Inferior parietal cortex (tissue), 1 donor: ENCODE data around the gene IFITM10.
"Not testable (repeated sequence)": the region's sequence is repeated elsewhere in the genome, so short reads cannot be mapped to it uniquely, and the experiment has no call there.

Source experiments
- DNase-seq: peaks from one replicate; pipeline ENCODE4 v3.0.0-alpha.2; 2016; ENCODE audit errors: extremely low spot score

Gene IFITM10

DNA sequence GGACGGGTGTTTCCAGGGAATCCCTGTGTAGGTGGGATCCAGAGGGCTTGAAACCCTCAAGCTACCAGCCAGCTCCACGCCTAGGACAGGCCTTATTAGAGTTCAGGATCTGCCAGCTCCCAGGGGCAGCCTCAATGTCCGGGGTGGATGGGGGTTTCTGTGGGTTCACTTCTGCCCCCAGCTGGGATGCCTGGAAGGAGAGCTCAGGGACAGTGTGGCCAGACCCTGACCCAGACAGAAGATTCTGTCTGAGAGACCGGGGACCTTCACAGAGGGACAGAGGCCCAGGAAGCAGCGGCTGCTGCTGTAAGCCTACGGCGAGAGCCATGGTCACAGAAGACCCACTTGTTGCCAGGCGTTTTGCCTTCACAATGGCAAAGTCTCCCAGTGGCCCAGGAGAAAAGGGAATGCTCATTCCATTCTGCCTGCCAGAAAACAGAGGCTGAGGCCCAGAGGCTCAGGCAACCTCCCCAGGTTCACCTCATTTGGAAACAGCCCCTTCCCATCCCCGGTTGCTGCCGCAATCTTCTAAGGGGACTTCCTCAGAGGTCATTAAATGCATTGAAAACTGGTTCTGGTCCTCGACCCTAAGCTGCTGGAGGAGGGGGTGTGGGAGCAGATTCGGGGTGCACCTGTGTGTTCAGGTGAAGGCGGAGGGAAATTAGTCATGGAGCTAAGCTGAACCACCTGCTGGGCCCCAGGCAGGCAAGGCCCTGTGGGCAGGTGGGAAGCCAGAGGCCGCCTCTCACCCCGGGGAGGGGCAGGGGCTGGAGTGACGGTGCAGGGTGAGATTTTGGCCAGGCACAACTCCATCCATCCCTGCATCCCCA, 58.3 kb downstream of the IFITM10 start:
- no peak for DNase-seq

- no peak for DNase-seq
These were observed 59.1 kb downstream of the IFITM10 start for GRCh38 chr11:1691026-1691877.

DNA sequence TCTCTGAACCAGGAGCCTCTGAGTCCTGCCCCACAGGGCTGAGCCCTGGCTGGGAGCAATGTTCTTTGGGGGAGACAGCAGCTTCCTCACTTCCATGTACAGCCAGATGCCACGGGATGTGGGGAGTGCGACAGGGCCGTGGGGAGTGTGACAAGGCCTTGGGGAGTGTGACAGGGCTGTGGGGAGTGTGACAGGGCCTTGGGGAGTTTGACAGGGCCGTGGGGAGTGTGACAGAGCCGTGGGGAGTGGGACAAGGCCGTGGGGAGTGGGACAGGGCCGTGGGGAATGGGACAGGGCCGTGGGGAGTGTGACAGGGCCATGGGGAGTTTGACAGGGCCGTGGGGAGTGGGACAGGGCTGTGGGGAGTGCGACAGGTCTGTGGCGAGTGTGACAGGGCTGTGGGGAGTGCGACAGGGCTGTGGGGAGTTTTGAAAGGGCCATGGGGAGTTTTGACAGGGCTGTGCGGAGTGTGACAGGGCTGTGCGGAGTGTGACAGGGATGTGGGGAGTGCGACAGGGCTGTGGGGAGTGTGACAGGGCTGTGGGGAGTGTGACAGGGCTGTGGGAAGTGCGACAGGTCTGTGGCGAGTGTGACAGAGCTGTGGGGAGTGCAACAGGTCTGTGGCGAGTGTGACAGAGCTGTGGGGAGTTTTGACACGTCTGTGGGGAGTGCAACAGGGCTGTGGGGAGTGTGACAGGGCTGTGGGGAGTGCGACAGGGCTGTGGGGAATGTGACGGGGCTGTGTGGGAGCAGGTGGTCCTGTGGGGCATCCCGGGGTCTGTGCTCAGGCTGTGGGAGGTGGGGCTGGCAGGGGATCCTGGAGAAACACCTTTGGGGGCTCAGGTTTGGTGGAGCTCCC, 60.0 kb downstream of the IFITM10 start:
- DNase-seq = no peak

DNA sequence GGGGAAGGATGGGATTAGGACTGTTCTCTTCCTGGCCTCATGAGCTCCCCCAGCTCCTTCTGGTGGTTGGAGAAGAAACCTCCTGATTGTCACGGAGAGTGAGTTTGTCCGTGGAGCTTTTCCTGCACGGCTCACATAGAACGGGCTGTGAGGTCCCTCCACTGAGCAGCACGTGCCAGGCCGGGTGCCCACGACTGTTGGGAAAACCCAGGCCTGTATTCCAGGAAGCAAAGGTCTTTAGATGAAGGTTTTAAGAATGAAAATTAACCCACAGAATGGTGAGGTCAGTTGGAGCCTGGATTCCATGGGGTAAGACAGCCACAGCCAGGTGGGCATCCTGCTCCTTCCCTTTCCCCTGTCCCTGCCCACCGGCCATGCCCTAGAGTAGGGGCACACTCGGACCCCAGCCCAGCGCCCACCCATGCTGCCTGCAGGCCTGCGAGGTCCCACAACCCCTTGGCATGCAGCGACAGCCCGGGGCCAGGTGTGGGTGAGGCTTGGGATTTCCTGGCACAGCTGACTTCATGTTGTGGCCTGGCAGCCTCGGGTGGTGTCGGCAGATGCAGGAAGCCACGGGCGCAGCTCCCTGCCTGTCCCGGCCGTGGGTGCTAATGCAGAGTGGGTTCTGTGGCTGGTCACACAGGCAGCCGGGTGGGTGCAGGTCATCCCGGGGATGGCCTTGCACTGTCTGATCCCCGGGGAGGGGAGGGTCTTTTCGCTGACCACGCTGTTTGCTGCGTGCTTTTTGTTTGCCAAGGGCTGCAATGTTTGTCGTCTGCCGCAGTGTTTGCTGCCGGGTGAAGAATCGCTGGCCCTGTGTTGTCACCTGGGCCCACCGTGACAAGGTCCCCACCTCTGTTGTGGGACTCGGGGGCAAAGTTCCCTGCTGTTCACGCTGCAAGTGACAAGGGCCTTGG, 60.9 kb downstream of the IFITM10 start:
- DNase-seq = not testable (repeated sequence)

DNA sequence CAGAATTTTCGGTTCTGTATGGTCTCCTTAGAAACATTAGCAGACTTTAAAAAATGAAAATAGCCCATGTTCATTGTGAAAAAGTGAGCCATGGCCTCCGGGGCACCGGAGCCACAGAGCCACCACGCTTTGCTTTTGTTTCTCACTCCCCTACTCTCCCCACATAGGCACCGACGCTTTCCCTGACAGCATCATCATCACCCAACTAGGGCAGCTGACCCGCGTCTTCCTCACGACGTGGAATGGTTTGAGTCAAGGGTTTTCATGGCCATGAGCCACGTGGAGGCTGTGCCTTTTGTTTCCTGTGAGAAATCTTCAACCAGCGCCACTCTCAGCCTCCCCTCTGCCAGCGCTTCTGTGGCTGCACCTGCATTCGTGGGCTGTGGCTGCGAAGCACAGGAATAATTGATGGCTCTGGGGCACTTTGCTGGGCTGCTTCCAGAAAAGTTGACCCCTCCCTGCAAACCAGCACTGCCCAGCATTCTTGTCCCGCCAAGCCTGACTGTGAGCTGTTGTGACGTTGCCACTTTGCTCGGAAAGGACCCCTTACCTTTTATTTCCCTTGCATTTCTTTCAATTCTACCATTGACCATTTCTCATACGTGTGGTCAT, 62.0 kb downstream of the IFITM10 start:
- not testable (repeated sequence) for DNase-seq

DNA sequence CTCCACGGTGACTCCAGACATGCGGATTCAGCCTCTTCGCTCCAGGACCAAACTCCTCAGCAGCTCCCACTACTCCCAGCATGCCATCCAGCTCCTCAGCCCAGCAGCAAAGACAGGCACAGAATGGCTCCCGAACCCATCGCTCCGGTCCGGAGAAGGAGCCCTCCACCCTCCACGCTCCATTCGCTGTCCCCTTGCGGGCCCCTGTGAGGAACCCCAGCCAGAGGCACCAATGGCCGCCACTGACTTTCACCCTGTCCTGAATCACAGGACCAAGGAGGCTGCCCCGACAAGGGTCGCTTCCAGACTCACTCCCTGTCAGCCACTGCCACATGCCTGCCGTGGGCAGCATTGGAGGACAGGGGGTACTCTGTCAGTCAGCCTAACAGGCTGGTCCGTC, 64.2 kb downstream of the IFITM10 start:
- DNase-seq = not testable (repeated sequence)

DNA sequence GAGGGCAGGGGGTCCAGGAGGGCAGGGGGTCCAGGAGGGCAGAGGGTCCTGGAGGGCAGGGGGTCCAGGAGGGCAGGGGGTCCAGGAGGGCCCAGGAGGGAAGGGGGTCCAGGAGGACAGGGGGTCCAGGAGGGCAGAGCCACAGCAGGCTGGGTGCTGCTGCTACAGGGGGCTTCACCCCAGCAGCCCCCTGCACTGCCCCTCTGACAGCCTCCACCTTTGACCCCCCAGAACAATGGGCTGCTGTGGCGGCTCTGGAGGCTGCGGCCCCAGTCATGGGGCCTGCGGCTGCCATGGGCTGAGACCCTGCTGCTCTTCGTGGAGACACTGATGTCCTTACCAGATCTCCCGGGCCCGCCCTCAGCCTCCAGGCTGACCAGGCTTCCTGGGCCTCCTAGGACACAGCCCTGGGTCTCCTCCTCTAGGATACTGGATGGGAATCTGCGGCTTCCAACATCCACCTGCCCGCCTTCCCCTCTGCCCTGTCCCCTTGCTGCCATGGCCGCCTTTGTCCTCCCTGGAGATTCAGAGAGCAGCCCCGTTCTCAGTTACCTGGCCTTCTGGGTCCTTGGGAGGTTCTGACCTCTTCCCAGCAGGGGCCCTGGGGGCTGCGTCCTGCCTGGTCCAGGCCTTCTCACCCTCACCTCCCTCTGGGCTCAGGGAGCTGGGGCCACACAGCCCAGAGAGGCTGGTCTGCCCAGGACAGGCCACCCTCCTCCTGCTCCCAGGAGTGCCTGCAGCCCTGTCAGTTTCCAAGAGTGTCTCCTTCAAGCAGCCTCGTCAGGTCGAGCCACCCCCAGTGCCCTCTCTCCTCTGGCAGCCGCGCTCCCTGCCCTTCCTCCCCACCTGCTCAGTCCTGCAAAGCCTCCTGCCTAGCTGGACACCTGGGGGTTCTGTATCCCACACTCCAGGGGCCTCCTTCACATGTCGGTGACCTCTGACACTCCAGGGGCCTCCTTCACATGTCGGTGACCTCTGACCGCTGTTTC, 65.2 kb downstream of the IFITM10 start:
- not testable (repeated sequence) for DNase-seq

- DNase-seq = not testable (repeated sequence)
These were observed 66.4 kb downstream of the IFITM10 start for GRCh38 chr11:1683904-1684572.

DNA sequence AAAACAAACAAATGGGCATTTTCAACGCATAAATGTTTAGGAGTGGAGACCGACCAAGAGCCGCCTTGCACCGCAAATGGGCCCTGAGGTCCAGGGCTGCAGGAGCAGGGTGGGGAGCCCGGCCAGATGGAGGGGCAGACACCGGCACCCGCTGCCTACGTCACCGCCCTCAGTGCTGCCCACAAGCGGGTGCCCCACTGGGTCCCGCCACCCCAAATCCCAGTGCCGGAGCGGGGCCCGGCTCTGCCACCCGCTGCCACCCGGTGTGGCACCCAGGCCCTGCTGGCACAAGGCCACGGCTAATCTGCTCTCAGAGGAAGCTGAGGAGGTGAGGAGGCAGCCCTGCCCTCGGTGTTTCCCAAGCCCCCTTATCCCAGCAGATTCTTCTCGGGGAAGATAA, 67.2 kb downstream of the IFITM10 start:
- DNase-seq = not testable (repeated sequence)
